Thyroid gland (tissue), 4 donors: ENCODE data around the gene PRPF18. TPM values are rescaled to one million over a fixed set of nuclear protein-coding genes. Genes with fewer than 3 reads are reported as not detected.

Experiments
- DNase-seq, 2 donors: peaks; one replicate each; pipeline ENCODE4 v3.0.0-alpha.2; 2019
- H3K27ac ChIP-seq, 3 donors: fragments of 200-600 bp; sonication (generic); 1 replicate in 2 of 3; 2 replicates in 1 of 3; pipeline ENCODE4 v1.5.1; 2016 to 2019; ENCODE audit warnings: mild to moderate bottlenecking in 1 of 3, moderate library complexity in 1 of 3
- H3K27me3 ChIP-seq: fragments of 200-600 bp; sonication (generic); one replicate; pipeline ENCODE4 v1.5.1; 2019
- H3K36me3 ChIP-seq, 2 donors: fragments of 200-600 bp; sonication (generic); one replicate each; pipeline ENCODE4 v1.5.1; 2016 to 2019
- H3K4me1 ChIP-seq, 2 donors: fragments of 200-600 bp; sonication (generic); one replicate each; pipeline ENCODE4 v1.5.1; 2017 to 2019
- H3K4me3 ChIP-seq, 3 donors: fragments of 200-600 bp; sonication (generic); replicated peaks in 1 of 3; 1 replicate in 2 of 3; 2 replicates in 1 of 3; pipeline ENCODE4 v1.5.1; 2016; ENCODE audit warnings: mild to moderate bottlenecking in 1 of 3
- H3K9me3 ChIP-seq: fragments of 200-600 bp; sonication (generic); one replicate; pipeline ENCODE4 v1.5.1; 2017
- CTCF ChIP-seq, 6 experiments: fragments of 200-600 bp in 3 of 6; fragments of 450-650 bp in 3 of 6; sonication (generic) in 3 of 6; IDR thresholded peaks; one replicate each; pipeline ENCODE4 v1.5.1; 2016 to 2019; ENCODE audit warnings: antibody characterized with exemption in 6 of 6, mild to moderate bottlenecking in 2 of 6, inconsistent platforms in 1 of 6, moderate library complexity in 1 of 6
- POLR2A ChIP-seq, 2 donors: fragments of 450-650 bp; IDR thresholded peaks; one replicate each; pipeline ENCODE4 v1.6.1; 2017; ENCODE audit warnings: antibody characterized with exemption in 2 of 2, mild to moderate bottlenecking in 2 of 2, moderate library complexity in 1 of 2
- WGBS, 2 donors: methylation state at CpG; one replicate each; pipeline ENCODE4 v1.1.5; 2017; 5-methylcytosine and 5-hydroxymethylcytosine counted together
- intact Hi-C: fragments of 100-400 bp; cut with DNase I; formaldehyde crosslinking; loops from one replicate; pipeline ENCODE4 v1.15.1; 2023
- total RNA-seq, 4 donors: library from RNA; depleted of rRNA; stranded (reverse); fragments of >200 nt; gene quantifications; one replicate each; pipeline ENCODE4 v1.2.3, GENCODE V29; 2016

The PRPF18 gene
- total RNA-seq, 4 donors from 2014 or later = 38.1 to 58.8 (median 48.5) TPM

GRCh38 chr10:13571541-13571940 lies 15.2 kb upstream of the PRPF18 start:
- Histone ChIP-seq H3K27ac (peak overlapping the region; percentile 7 to 70 (median 38)), H3K36me3 (no peaks in the 10 kb centered on the region), H3K4me1 (peaks cover 5 to 15% of the 10 kb centered on the region in 2 donors), H3K27me3 (no peaks in the 10 kb centered on the region), H3K4me3 (no peak overlapping the region), H3K9me3 (no peaks in the 10 kb centered on the region)
- intact Hi-C loops = no loop called here
- no peak for TF ChIP-seq POLR2A (IDR thresholded peaks at IDR 0.05)
- TF ChIP-seq CTCF (IDR thresholded peaks at IDR 0.05) = no peak
- WGBS, 2 donors = 27 to 31% methylated on average over 5 of the region's 5 CpGs
- peak; percentile 65 to 78 for DNase-seq

- WGBS, 2 donors = 88% methylated on average over 4 of the region's 4 CpGs
- Histone ChIP-seq H3K9me3 (no peaks in the 10 kb centered on the region), H3K4me1 (peaks cover 5 to 15% of the 10 kb centered on the region in 2 donors), H3K27me3 (no peaks in the 10 kb centered on the region), H3K27ac (no peak overlapping the region), H3K36me3 (no peaks in the 10 kb centered on the region), H3K4me3 (no peak overlapping the region)
- intact Hi-C loops = no loop called here
- TF ChIP-seq CTCF (IDR thresholded peaks at IDR 0.05) = no peak
- TF ChIP-seq POLR2A (IDR thresholded peaks at IDR 0.05) = no peak
- DNase-seq = no peak
Measured at GRCh38 chr10:13573960-13574359, 12.8 kb upstream of the PRPF18 start.

GRCh38 chr10:13585195-13585751 lies 1.5 kb upstream of the PRPF18 start:
- intact Hi-C loops = no loop called here

GRCh38 chr10:13585943-13586342 lies 822 bp upstream of the PRPF18 start:
- TF ChIP-seq CTCF (IDR thresholded peaks at IDR 0.05) = no peak
- TF ChIP-seq POLR2A (IDR thresholded peaks at IDR 0.05) = no peak
- WGBS, 2 donors = 85 to 88% methylated on average over 4 of the region's 4 CpGs
- Histone ChIP-seq H3K27ac (no peak overlapping the region), H3K4me3 (no peak overlapping the region), H3K9me3 (no peaks in the 10 kb centered on the region), H3K4me1 (peaks cover 10 to 16% of the 10 kb centered on the region in 2 donors), H3K36me3 (no peaks in the 10 kb centered on the region), H3K27me3 (no peaks in the 10 kb centered on the region)
- intact Hi-C loops = no loop called here
- no peak for DNase-seq

More at GRCh38 chr10:13585195-13585751, 1.5 kb upstream of the PRPF18 start:
- 88 to 93% methylated on average over 6 of the region's 6 CpGs for WGBS, 2 donors
- Histone ChIP-seq H3K4me1 (peaks cover 10 to 16% of the 10 kb centered on the region in 2 donors), H3K4me3 (no peak overlapping the region), H3K36me3 (no peaks in the 10 kb centered on the region), H3K27me3 (no peaks in the 10 kb centered on the region), H3K27ac (no peak overlapping the region), H3K9me3 (no peaks in the 10 kb centered on the region)
- no peak for DNase-seq
- no peak for TF ChIP-seq POLR2A (IDR thresholded peaks at IDR 0.05)
- no peak for TF ChIP-seq CTCF (IDR thresholded peaks at IDR 0.05)

- TF ChIP-seq POLR2A (IDR thresholded peaks at IDR 0.05) = no peak
- no peak for TF ChIP-seq CTCF (IDR thresholded peaks at IDR 0.05)
- Histone ChIP-seq H3K4me3 (peak overlapping the region; percentile 57 to 81 (median 79)), H3K4me1 (peaks cover 10 to 16% of the 10 kb centered on the region in 2 donors), H3K27ac (no peak overlapping the region), H3K9me3 (no peaks in the 10 kb centered on the region), H3K27me3 (no peaks in the 10 kb centered on the region), H3K36me3 (no peaks in the 10 kb centered on the region)
- peak; percentile 29 to 33 for DNase-seq
- WGBS, 2 donors = 2 to 3% methylated on average over 19 of the region's 19 CpGs
- intact Hi-C loops = no loop called here
Measured at GRCh38 chr10:13587391-13587790, 626 bp downstream of the PRPF18 start.
